ENCODE measurements around the gene GP1BB.

The GP1BB gene

DNA sequence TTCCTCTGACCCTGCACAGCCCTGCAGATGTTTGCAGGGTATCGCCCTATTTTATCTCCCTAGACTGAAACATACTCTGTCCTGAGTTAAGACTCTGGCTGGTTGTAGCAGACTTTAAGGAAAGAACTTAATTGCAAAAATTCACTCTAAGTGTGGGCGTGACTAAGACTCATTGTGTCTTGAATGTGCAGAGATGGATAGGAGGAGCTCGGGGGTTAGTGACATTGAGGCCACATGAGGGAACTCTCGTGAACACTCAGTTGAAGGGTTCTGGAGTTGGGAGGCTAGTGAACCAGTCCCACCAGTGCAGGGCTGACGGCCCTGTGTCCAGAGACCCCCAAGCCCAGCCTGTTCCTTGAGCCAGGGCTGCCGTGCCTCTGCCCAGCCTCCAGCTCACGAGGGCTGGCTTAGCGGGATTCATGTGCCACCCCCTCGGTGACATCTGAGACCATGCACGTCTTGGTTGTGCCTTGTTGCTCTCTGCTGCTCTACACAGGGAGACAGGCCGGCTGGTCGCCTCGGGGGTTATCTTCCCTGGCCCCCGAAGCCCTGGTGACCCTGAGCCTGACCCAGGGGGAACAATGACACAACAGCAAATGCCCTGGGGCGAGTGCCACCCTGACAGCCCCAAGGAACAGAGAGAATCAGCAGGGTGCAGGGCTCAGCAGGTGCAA, 25.8 kb downstream of the GP1BB start:
- no peak overlapping the region for H3K27ac ChIP-seq
- TF ChIP-seq ZFX (IDR thresholded peaks at IDR 0.05): no peak
- TF ChIP-seq, protein P1, sequence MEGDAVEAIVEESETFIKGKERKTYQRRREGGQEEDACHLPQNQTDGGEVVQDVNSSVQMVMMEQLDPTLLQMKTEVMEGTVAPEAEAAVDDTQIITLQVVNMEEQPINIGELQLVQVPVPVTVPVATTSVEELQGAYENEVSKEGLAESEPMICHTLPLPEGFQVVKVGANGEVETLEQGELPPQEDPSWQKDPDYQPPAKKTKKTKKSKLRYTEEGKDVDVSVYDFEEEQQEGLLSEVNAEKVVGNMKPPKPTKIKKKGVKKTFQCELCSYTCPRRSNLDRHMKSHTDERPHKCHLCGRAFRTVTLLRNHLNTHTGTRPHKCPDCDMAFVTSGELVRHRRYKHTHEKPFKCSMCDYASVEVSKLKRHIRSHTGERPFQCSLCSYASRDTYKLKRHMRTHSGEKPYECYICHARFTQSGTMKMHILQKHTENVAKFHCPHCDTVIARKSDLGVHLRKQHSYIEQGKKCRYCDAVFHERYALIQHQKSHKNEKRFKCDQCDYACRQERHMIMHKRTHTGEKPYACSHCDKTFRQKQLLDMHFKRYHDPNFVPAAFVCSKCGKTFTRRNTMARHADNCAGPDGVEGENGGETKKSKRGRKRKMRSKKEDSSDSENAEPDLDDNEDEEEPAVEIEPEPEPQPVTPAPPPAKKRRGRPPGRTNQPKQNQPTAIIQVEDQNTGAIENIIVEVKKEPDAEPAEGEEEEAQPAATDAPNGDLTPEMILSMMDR (conservative IDR thresholded peaks at IDR 0.05): no peak

DNA sequence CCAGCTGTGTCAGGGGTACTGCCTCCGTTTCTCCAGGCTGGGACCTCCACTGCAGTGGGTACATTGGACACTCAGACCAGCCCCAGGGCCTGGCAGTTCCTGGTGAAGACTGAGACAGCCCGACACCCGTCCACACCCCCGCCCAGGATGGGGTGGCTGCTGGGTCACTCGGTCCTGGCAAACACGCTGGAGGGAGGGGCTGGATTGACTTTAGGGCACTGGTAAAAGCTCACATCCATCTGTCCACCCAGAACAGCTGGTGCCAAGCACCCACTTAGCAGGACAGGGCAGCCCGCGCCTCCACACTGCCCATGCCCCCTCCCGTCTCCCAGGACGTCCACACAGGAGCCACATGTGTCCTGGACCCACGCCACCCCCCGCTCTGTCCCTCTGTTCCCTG, 26.5 kb downstream of the GP1BB start:
- TF ChIP-seq ZFX (IDR thresholded peaks at IDR 0.05): no peak
- TF ChIP-seq, protein P1 (conservative IDR thresholded peaks at IDR 0.05): no peak
- H3K27ac ChIP-seq: no peak overlapping the region

DNA sequence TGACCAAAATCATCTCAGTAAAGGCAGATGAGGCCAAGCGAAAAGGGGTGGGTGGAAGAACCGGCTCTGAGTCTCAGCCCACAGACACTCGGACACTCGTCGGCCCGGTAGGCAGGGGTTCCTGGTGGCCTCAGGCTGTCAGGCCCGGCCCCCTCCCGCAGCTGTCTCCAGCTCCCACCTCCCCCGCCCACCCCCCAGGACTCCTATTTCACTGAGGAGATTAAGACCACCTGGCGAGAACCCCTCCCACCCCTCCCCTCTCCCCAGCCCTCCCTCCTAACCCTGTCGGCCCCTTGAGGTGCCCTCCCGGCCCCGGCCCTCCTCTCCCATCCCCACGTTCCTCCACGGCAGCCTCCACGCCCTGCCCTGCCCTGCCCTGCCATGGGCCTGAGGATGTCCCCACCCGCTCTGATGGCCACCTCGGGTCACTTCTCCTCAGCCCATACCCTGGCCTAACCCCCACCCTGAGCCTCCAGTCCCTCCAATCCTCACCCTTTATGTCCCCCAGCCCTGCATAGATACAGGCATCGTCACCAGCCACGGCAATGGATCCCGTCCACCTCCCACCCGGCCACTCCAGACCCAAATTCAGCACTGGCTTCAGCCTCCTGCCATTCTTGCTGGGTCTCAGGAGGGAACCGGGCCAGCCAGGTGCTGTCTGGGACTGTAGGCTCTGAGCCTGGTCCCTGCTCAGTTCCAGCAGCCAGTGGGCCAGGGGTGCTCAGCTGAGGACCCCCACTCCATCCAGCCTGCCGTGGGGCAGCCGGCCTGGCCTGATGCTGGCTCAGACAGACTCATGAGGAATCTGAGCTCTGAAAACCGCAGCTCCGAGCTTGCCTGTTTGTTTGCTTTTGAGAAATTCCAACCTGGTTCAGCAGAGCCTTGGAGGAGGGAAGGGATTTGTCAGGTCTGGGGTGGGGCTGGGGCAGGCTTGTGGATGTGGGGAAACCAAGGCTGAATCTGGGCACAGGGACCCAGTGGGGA, 27.5 kb downstream of the GP1BB start:
- no peak overlapping the region for H3K27ac ChIP-seq
- no peak for TF ChIP-seq ZFX (IDR thresholded peaks at IDR 0.05)

DNA sequence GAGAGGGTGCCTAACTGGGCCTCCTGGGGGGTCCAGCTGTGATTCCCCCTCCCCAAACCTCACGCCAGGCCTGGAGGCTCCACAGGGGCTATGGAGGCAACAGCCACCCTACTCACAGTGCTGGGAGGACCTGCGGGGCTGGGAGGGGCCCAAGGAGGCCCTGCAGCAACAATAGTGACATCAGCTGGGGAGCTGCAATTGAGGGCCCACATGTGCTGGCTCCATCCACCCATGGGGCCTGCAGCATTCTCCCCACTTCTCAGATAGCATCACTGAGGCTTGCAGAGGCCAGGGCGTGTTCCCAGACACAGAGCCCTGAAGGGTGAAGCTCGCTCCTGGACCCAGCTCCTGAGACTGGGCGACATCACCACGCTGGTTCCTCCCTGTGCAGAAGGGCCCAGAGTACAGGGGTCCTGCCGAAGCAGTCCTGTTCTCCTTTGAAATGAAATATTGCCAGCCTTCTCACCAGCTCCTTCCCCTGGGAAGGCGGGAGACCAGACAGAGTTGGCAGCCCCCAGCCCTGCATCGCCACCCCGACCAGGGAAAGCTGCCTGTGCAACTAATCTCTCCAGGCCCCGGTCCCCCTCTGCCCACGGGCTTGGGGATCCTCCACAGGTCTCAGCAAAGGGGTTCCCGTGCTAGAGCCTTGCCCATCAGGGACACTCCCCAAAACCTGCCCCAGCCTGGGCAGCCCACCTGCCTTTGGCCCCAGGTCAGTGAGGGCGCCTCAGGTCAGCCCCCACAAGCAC, 28.3 kb downstream of the GP1BB start:
- H3K27ac ChIP-seq: no peak overlapping the region
- TF ChIP-seq ZFX (IDR thresholded peaks at IDR 0.05): no peak
- TF ChIP-seq, protein P1 (conservative IDR thresholded peaks at IDR 0.05): no peak

DNA sequence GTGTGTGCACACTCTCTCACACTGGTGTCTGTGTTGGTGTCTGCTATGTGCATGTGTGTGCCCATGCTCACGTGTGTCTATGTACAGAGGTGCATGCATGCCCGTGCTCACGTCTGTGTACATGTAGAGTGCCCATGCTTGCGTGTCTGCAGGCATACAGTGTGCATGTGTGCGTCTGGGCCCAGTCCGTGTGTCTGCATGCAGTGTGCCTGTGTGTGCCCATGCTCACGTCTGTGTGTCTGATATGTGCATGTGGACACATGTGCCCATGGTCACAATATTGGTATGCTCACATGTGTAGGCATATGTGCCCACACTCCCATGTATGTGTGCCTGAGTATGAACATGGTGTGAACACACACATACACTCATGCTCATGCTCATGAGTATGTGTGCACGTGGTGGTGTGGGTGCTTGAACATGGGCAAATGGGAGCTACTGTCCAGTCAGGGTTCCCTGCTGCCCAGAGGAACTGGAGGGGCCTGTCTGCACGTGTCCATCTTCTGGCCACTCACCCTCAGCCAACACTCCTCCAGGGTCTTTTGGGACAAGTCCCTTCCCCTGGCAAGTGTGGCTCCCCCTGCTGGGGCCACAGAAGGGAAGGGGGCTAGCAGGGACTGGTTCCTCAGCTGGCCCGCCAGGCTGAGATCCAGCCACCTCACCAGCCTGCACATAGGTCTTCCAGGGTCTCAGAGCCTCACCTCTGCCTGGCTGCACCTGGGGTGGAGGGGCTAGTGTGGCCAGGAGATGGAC, 29.9 kb downstream of the GP1BB start:
- TF ChIP-seq, protein P1 (conservative IDR thresholded peaks at IDR 0.05): no peak
- TF ChIP-seq ZFX (IDR thresholded peaks at IDR 0.05): no peak
- no peak overlapping the region for H3K27ac ChIP-seq

DNA sequence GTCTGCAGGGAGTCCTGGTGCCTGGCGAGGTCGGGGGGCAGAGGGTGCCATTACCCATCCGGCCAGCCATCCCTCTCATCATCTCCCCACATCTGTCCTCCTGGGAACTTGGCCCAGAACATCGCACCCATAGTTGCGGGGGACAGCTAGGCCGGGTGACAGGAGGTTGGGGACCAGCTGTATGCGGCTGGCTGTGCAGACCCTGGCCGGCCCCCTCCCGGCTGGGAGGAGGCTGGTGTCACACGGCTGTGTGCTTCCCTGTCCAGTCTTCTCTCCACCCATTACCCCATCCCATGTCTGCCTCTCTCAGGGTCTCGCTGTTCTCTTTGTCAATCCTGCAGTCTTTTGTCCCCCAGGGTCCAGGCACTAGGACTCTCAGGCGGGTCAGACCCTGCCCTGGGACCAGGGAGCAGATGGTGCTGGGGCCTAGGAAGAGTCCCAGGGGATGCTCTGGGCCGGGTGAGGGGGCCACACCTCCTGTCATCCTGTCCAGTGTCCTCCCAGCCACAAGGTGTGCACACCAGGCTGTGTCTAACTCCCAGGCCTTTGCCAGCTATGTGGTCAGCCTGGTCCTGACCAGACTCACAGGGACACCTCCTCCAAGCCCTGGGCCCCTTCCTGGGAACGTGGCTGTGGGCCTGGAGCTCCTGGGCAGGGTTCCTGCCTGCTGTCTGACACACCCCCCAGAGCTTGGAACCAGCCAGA, 30.8 kb downstream of the GP1BB start:
- no peak for TF ChIP-seq ZFX (IDR thresholded peaks at IDR 0.05)
- TF ChIP-seq, protein P1 (conservative IDR thresholded peaks at IDR 0.05): no peak
- H3K27ac ChIP-seq: no peak overlapping the region
